Measurements from ENCODE around the gene ZNF320. TPM values are rescaled to one million over a fixed set of nuclear protein-coding genes. Genes with fewer than 3 reads are reported as not detected.

Gene ZNF320
- total RNA-seq, 2 experiments from 2014 or later: 7.2 to 7.4 TPM

GRCh38 chr19:52923778-52924593 lies 26.6 kb upstream of the ZNF320 start:
- peaks cover 22% of the 10 kb centered on the region for H3K4me1 ChIP-seq (ENCODE audit: insufficient read depth, low read length)
- peak overlapping the region; percentile 68 for H3K4me3 ChIP-seq (ENCODE audit: low read length)
- peaks cover 2% of the 10 kb centered on the region for H3K9me3 Mint-ChIP-seq
- no peak for ATAC-seq (ENCODE audit: poor library complexity)
- H3K36me3 Mint-ChIP-seq (ENCODE audit: low read depth): peaks cover 34% of the 10 kb centered on the region
- no peak for TF ChIP-seq CTCF (IDR thresholded peaks at IDR 0.05)
- H3K27ac ChIP-seq (ENCODE audit: low read depth in 1 of 2, low read length in 2 of 2): no peak overlapping the region
- ChIA-PET POLR2A (interaction anchor here (0.6 kb wide), 1 partner anchor 38 kb away, joined by 3 read pairs; the partner anchor contains the start of gene ZNF816), CTCF (no interaction called here)
- H3K27me3 ChIP-seq (ENCODE audit: control insufficient read depth in 1 of 2, insufficient read depth in 2 of 2, low read length in 2 of 2): peaks cover 0 to 2% of the 10 kb centered on the region in 2 experiments
- H3K36me3 ChIP-seq (ENCODE audit: insufficient read depth, low read length): peaks cover 8% of the 10 kb centered on the region
- peak overlapping the region; percentile 96 for H3K4me3 Mint-ChIP-seq
- H3K9me3 ChIP-seq (ENCODE audit: control insufficient read depth in 1 of 2, insufficient read depth in 1 of 2, low read length in 2 of 2): peaks cover 0 to 43% of the 10 kb centered on the region in 2 experiments
- H3K4me1 Mint-ChIP-seq (ENCODE audit: low read depth): peaks cover 34% of the 10 kb centered on the region
- intact Hi-C loops (cut with DNase I, micrococcal nuclease): loop anchor here (1.0 to 10.0 kb wide), 7 partner anchors 18 to 397 kb away; partner anchors contain the start of genes ZNF816 (in 2 of the 2), ZNF320 (in 1 of the 2), ZNF611 (in 1 of the 2) and ZNF808 (in 1 of the 2)
- DNase-seq: peak in 2 of 14 experiments; percentile 48 to 54
- peak overlapping the region; percentile 89 for H3K27ac Mint-ChIP-seq
- no peaks in the 10 kb centered on the region for H3K27me3 Mint-ChIP-seq

- peak within 1 kb of the TSS; percentile 68 for H3K4me3 ChIP-seq (ENCODE audit: low read length)
- peaks cover under 1% of the 10 kb centered on the region for H3K36me3 ChIP-seq (ENCODE audit: insufficient read depth, low read length)
- ChIA-PET POLR2A (no interaction called here), CTCF (no interaction called here)
- intact Hi-C loops (cut with DNase I, micrococcal nuclease): loop anchor here (1.0 to 10.0 kb wide), 7 partner anchors 19 to 396 kb away; partner anchors contain the start of genes ZNF816 (in 2 of the 2), ZNF320 (in 1 of the 2), ZNF611 (in 1 of the 2) and ZNF808 (in 1 of the 2)
- ATAC-seq (ENCODE audit: poor library complexity) (peak; percentile 99), DNase-seq (peak; percentile 71 to 92 (median 78))
- no peaks in the 10 kb centered on the region for H3K27me3 Mint-ChIP-seq
- peaks cover 34% of the 10 kb centered on the region for H3K4me1 Mint-ChIP-seq (ENCODE audit: low read depth)
- H3K27ac Mint-ChIP-seq: peak within 1 kb of the TSS; percentile 89
- peaks cover 0 to 43% of the 10 kb centered on the region in 2 experiments for H3K9me3 ChIP-seq (ENCODE audit: control insufficient read depth in 1 of 2, insufficient read depth in 1 of 2, low read length in 2 of 2)
- no peaks in the 10 kb centered on the region for H3K9me3 Mint-ChIP-seq
- H3K36me3 Mint-ChIP-seq (ENCODE audit: low read depth): peaks cover 26% of the 10 kb centered on the region
- peaks cover 22% of the 10 kb centered on the region for H3K4me1 ChIP-seq (ENCODE audit: insufficient read depth, low read length)
- TF ChIP-seq CTCF (IDR thresholded peaks at IDR 0.05): no peak
- H3K27ac ChIP-seq (ENCODE audit: low read depth in 1 of 2, low read length in 2 of 2): peak within 1 kb of the TSS in 1 of 2 donors; percentile 38
- peaks cover 0 to 2% of the 10 kb centered on the region in 2 experiments for H3K27me3 ChIP-seq (ENCODE audit: control insufficient read depth in 1 of 2, insufficient read depth in 2 of 2, low read length in 2 of 2)
- peak within 1 kb of the TSS; percentile 96 for H3K4me3 Mint-ChIP-seq
Measured at GRCh38 chr19:52922841-52923777, 25.7 kb upstream of the ZNF320 start, which contains the start of gene ZNF888. TSS of gene ZNF888 (minus strand) at chr19:52923428. CDS start at chr19:52917873, 5,555 bp downstream.

GRCh38 chr19:52917531-52917930 lies 20.1 kb upstream of the ZNF320 start:
- POLR2A ChIA-PET: no interaction called here
- ATAC-seq (ENCODE audit: poor library complexity): no peak
- intact Hi-C loops (cut with DNase I, micrococcal nuclease): no loop called here
- Mint-ChIP-seq H3K4me3 (peak overlapping the region; percentile 9), H3K27me3 (no peaks in the 10 kb centered on the region), H3K27ac (no peak overlapping the region), H3K36me3 (ENCODE audit: low read depth) (peaks cover 66% of the 10 kb centered on the region), H3K4me1 (ENCODE audit: low read depth) (peaks cover 18% of the 10 kb centered on the region), H3K9me3 (no peaks in the 10 kb centered on the region)
- Histone ChIP-seq H3K4me1 (ENCODE audit: insufficient read depth, low read length) (peaks cover 5% of the 10 kb centered on the region), H3K9me3 (ENCODE audit: control insufficient read depth in 1 of 2, insufficient read depth in 1 of 2, low read length in 2 of 2) (peaks cover 0 to 17% of the 10 kb centered on the region in 2 experiments), H3K27ac (ENCODE audit: low read depth in 1 of 2, low read length in 2 of 2) (no peak overlapping the region), H3K4me3 (ENCODE audit: low read length) (no peak overlapping the region), H3K36me3 (ENCODE audit: insufficient read depth, low read length) (peaks cover 8% of the 10 kb centered on the region), H3K27me3 (ENCODE audit: control insufficient read depth in 1 of 2, insufficient read depth in 2 of 2, low read length in 2 of 2) (peaks cover 0 to 2% of the 10 kb centered on the region in 2 experiments)
- CTCF ChIA-PET: no interaction called here
- no peak for TF ChIP-seq CTCF (IDR thresholded peaks at IDR 0.05)
- DNase-seq: no peak

Data from CD4-positive, alpha-beta T cell (primary cell).